Trophoblast cell (in vitro differentiated cells and primary cell): ENCODE results near the gene CAMK1D.

ENCODE experiments used
- DNase-seq, 2 donors: peaks; one replicate each; pipeline ENCODE4 v3.0.0-alpha.2; 2016
- H2AFZ ChIP-seq: 2 replicates; pipeline ENCODE4 v1.6.1; 2013; ENCODE audit warnings: low read length, moderate library complexity, mild to moderate bottlenecking; ENCODE audit not compliant: insufficient read depth, poor library complexity
- H2AK5ac ChIP-seq: 2 replicates; pipeline ENCODE4 v1.6.1; 2013; ENCODE audit warnings: mild to moderate bottlenecking, low read length
- H2BK120ac ChIP-seq: 2 replicates; pipeline ENCODE4 v1.6.1; 2013; ENCODE audit warnings: low read length, mild to moderate bottlenecking, moderate library complexity; ENCODE audit not compliant: insufficient read depth, poor library complexity
- H2BK12ac ChIP-seq: 2 replicates; pipeline ENCODE4 v1.6.1; 2013; ENCODE audit warnings: mild to moderate bottlenecking, low read length, moderate library complexity
- H2BK5ac ChIP-seq: 2 replicates; pipeline ENCODE4 v1.6.1; 2013; ENCODE audit warnings: low read length, low read depth, moderate library complexity, mild to moderate bottlenecking; ENCODE audit not compliant: poor library complexity
- H3K14ac ChIP-seq: 2 replicates; pipeline ENCODE4 v1.6.1; 2013; ENCODE audit warnings: mild to moderate bottlenecking, low read length
- H3K18ac ChIP-seq: 2 replicates; pipeline ENCODE4 v1.6.1; 2013; ENCODE audit warnings: mild to moderate bottlenecking, low read length
- H3K23ac ChIP-seq: 2 replicates; pipeline ENCODE4 v1.6.1; 2013; ENCODE audit warnings: low read length
- H3K27ac ChIP-seq: 2 replicates; pipeline ENCODE4 v1.5.1; 2013; ENCODE audit warnings: low read depth, mild to moderate bottlenecking, inconsistent platforms, low read length, moderate library complexity
- H3K27me3 ChIP-seq: 2 replicates; pipeline ENCODE4 v1.6.1; 2013; ENCODE audit warnings: inconsistent platforms, mild to moderate bottlenecking, low read length, moderate library complexity; ENCODE audit not compliant: insufficient read depth
- H3K36me3 ChIP-seq, 2 experiments: 1 replicate in 1 of 2; 2 replicates in 1 of 2; pipeline ENCODE4 v1.6.1; 2013; ENCODE audit warnings: low read length in 2 of 2, mild to moderate bottlenecking in 2 of 2, moderate library complexity in 1 of 2; ENCODE audit not compliant: insufficient read depth in 2 of 2, control insufficient read depth in 1 of 2
- H3K4ac ChIP-seq: 2 replicates; pipeline ENCODE4 v1.6.1; 2013; ENCODE audit warnings: low read depth, mild to moderate bottlenecking, low read length, moderate library complexity
- H3K4me1 ChIP-seq, 2 experiments: 1 replicate in 1 of 2; 2 replicates in 1 of 2; pipeline ENCODE4 v1.6.1; 2013; ENCODE audit warnings: low read length in 2 of 2, mild to moderate bottlenecking in 2 of 2, moderate library complexity in 1 of 2; ENCODE audit not compliant: insufficient read depth in 2 of 2, control insufficient read depth in 1 of 2
- H3K4me2 ChIP-seq: 2 replicates; pipeline ENCODE4 v1.6.1; 2013; ENCODE audit warnings: inconsistent platforms, mild to moderate bottlenecking, low read length, moderate library complexity
- H3K4me3 ChIP-seq: 2 replicates; pipeline ENCODE4 v1.5.1; 2013; ENCODE audit warnings: mild to moderate bottlenecking, low read depth, low read length, inconsistent platforms
- H3K79me1 ChIP-seq: one replicate; pipeline ENCODE4 v1.6.1; 2013; ENCODE audit warnings: low read length
- H3K79me2 ChIP-seq: 2 replicates; pipeline ENCODE4 v1.6.1; 2013; ENCODE audit warnings: low read length, mild to moderate bottlenecking; ENCODE audit not compliant: control insufficient read depth, insufficient read depth, poor library complexity
- H3K9ac ChIP-seq: 2 replicates; pipeline ENCODE4 v1.6.1; 2013; ENCODE audit warnings: mild to moderate bottlenecking, low read length
- H3K9me3 ChIP-seq: 2 replicates; pipeline ENCODE4 v1.6.1; 2013; ENCODE audit warnings: low read depth, mild to moderate bottlenecking, control low read depth, inconsistent platforms, low read length; ENCODE audit not compliant: insufficient read depth
- H4K12ac ChIP-seq: 2 replicates; pipeline ENCODE4 v1.6.1; 2013; ENCODE audit warnings: low read depth, mild to moderate bottlenecking, low read length, moderate library complexity
- H4K8ac ChIP-seq: 2 replicates; pipeline ENCODE4 v1.6.1; 2013; ENCODE audit warnings: low read depth, mild to moderate bottlenecking, low read length, moderate library complexity
- H4K91ac ChIP-seq: one replicate; pipeline ENCODE4 v1.6.1; 2013; ENCODE audit warnings: low read depth, mild to moderate bottlenecking, low read length, moderate library complexity
- WGBS: extraction: QIAGEN DNeasy Blood & Tissue Kit; methylation state at CpG from one replicate; pipeline ENCODE4 v1.1.7; 2013; ENCODE audit warnings: missing lambda C conversion rate; ENCODE audit not compliant: insufficient read length, insufficient coverage; ENCODE audit errors: extremely low coverage; 5-methylcytosine and 5-hydroxymethylcytosine counted together

Gene CAMK1D

GRCh38 chr10:12533723-12534122 lies 184.4 kb downstream of the CAMK1D start:
- Histone ChIP-seq H3K79me1 (no peaks in the 10 kb centered on the region), H4K91ac (no peak overlapping the region), H3K4me1 (peaks cover 0 to 6% of the 10 kb centered on the region in 2 experiments), H3K23ac (no peak overlapping the region), H3K14ac (no peak overlapping the region), H3K4me3 (no peak overlapping the region), H2BK12ac (no peak overlapping the region), H3K4me2 (no peak overlapping the region), H3K4ac (no peak overlapping the region), H4K8ac (no peak overlapping the region), H2BK120ac (no peak overlapping the region), H3K27me3 (no peaks in the 10 kb centered on the region), H3K36me3 (no peaks in the 10 kb centered on the region), H2AK5ac (no peak overlapping the region), H3K27ac (no peak overlapping the region), H2BK5ac (no peak overlapping the region), H4K12ac (no peak overlapping the region), H3K18ac (no peak overlapping the region), H3K79me2 (no peaks in the 10 kb centered on the region), H3K9me3 (peaks cover 2% of the 10 kb centered on the region), H2AFZ (no peak overlapping the region), H3K9ac (no peak overlapping the region)
- DNase-seq, result no peak
- WGBS, result no CpG with 5 or more reads among the region's 3 CpGs

DNA sequence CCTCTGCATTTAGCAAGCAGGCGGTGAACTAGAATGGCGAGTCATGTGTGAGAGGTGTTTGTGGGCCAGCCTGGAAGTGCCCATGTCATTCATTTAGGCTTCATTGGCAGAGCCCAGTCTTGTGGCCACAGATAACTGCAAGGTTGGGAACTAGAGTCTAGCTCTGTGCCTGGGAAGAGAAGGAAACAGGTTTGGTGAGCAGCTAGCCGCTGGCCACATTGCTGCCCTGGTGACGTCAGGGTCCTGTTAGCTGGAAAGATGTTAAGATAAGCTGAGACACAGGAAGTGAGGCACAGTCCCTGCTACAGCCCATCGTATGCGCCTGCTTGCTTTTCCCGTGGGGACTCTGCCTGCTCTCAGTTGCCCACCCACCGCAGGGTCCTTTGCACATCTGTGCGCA lies 185.5 kb downstream of the CAMK1D start:
- no CpG with 5 or more reads among the region's 9 CpGs for WGBS
- H3K79me2 ChIP-seq, result no peaks in the 10 kb centered on the region
- H3K18ac ChIP-seq, result no peak overlapping the region
- no peak overlapping the region for H3K9ac ChIP-seq
- H3K79me1 ChIP-seq, result no peaks in the 10 kb centered on the region
- peaks cover 0 to 6% of the 10 kb centered on the region in 2 experiments for H3K4me1 ChIP-seq
- H3K4me3 ChIP-seq, result no peak overlapping the region
- H2AFZ ChIP-seq, result no peak overlapping the region
- no peak overlapping the region for H3K4me2 ChIP-seq
- no peak overlapping the region for H2BK12ac ChIP-seq
- H3K27ac ChIP-seq, result no peak overlapping the region
- no peak overlapping the region for H3K23ac ChIP-seq
- H3K4ac ChIP-seq, result no peak overlapping the region
- no peak overlapping the region for H4K12ac ChIP-seq
- no peak overlapping the region for H3K14ac ChIP-seq
- no peak overlapping the region for H2BK120ac ChIP-seq
- DNase-seq, result peak; percentile 92
- H3K27me3 ChIP-seq, result no peaks in the 10 kb centered on the region
- H4K91ac ChIP-seq, result no peak overlapping the region
- peak overlapping the region; percentile 34 for H4K8ac ChIP-seq
- H2AK5ac ChIP-seq, result no peak overlapping the region
- no peak overlapping the region for H2BK5ac ChIP-seq
- H3K36me3 ChIP-seq, result no peaks in the 10 kb centered on the region
- peaks cover 2% of the 10 kb centered on the region for H3K9me3 ChIP-seq

DNA sequence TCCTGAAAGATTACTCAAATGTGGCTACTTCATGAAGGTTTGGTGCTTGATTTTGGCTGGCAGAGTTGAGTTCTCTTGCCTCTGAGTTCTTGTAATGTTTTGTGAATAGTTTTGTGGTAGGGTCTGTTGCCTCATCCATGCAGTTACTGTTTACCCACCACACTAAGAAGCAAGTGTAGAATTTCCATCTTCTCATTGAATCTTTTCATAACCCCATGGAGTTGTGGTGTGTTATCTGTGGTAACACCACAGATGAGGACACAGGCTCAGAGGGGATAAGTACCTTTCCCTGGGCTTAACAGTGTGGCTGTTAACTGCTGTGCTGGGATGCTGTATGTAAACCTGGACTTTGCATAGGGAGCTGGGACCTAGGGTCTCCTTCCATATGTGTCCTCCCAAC lies 186.3 kb downstream of the CAMK1D start:
- Histone ChIP-seq H4K12ac (no peak overlapping the region), H3K4me2 (no peak overlapping the region), H2BK5ac (no peak overlapping the region), H3K23ac (no peak overlapping the region), H2BK120ac (no peak overlapping the region), H2BK12ac (no peak overlapping the region), H3K27ac (no peak overlapping the region), H3K14ac (no peak overlapping the region), H3K18ac (no peak overlapping the region), H3K4me3 (no peak overlapping the region), H2AFZ (no peak overlapping the region), H4K8ac (no peak overlapping the region), H3K79me1 (no peaks in the 10 kb centered on the region), H3K9ac (no peak overlapping the region), H3K4me1 (peaks cover 0 to 6% of the 10 kb centered on the region in 2 experiments), H3K79me2 (no peaks in the 10 kb centered on the region), H3K4ac (no peak overlapping the region), H4K91ac (no peak overlapping the region), H3K9me3 (peaks cover 2% of the 10 kb centered on the region), H3K27me3 (no peaks in the 10 kb centered on the region), H2AK5ac (no peak overlapping the region), H3K36me3 (no peaks in the 10 kb centered on the region)
- DNase-seq, result no peak

- H3K9me3 ChIP-seq, result peaks cover 2% of the 10 kb centered on the region
- H2BK12ac ChIP-seq, result no peak overlapping the region
- no peak overlapping the region for H3K4me3 ChIP-seq
- H3K14ac ChIP-seq, result no peak overlapping the region
- no peak overlapping the region for H4K12ac ChIP-seq
- H3K18ac ChIP-seq, result no peak overlapping the region
- peaks cover 0 to 6% of the 10 kb centered on the region in 2 experiments for H3K4me1 ChIP-seq
- no peaks in the 10 kb centered on the region for H3K79me1 ChIP-seq
- H2BK120ac ChIP-seq, result no peak overlapping the region
- no peak overlapping the region for H4K8ac ChIP-seq
- no peak overlapping the region for H2AK5ac ChIP-seq
- no peaks in the 10 kb centered on the region for H3K36me3 ChIP-seq
- no peak overlapping the region for H3K4me2 ChIP-seq
- no peak overlapping the region for H2AFZ ChIP-seq
- H3K27ac ChIP-seq, result no peak overlapping the region
- no peaks in the 10 kb centered on the region for H3K79me2 ChIP-seq
- H3K9ac ChIP-seq, result no peak overlapping the region
- H3K4ac ChIP-seq, result no peak overlapping the region
- H3K27me3 ChIP-seq, result no peaks in the 10 kb centered on the region
- H3K23ac ChIP-seq, result no peak overlapping the region
- no CpG with 5 or more reads among the region's 9 CpGs for WGBS
- no peak overlapping the region for H2BK5ac ChIP-seq
- DNase-seq, result no peak
- no peak overlapping the region for H4K91ac ChIP-seq
Observed at GRCh38 chr10:12538491-12538995, 189.2 kb downstream of the CAMK1D start.
